Astrocyte of the spinal cord (primary cell): ENCODE data around the gene SLIT3.

ENCODE experiments used
- DNase-seq: peaks from one replicate; pipeline ENCODE4 v3.0.0; 2011; ENCODE audit warnings: low read depth, low spot score
- H3K4me3 ChIP-seq: 2 replicates; pipeline ENCODE4 v1.5.1; 2011; ENCODE audit warnings: low read depth, mild to moderate bottlenecking, low read length, moderate library complexity
- in situ Hi-C: cut with HindIII; loops from 2 replicates; pipeline ENCODE4 v1.10.0; 2017; ENCODE audit warnings: low sequenced_read_pairs
- TF ChIP-seq, protein P1 (sequence below): IDR thresholded peaks from 2 replicates; pipeline ENCODE4 v1.5.1; 2012; ENCODE audit warnings: low read depth, mild to moderate bottlenecking, low read length, inconsistent platforms

The SLIT3 gene

DNA sequence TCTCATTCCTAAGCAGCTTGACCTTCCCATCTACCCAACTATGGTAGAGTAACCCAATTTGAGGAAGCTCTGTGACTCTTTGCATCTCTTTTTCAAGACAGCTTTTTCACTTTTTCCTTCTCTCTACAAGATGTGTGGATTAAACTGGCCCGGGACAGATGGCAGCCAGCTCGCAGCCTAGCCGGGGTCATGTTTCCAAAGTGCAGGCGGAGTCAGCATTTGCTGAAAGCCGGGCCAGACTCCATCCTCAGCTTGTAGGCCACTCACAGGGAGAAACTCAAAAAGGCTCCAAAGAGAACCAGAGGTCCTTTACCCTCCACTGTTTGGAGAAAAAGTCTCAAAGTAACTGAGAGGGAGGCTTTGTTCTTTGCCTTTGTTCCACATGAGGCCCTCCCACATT, 435.0 kb downstream of the SLIT3 start:
- in situ Hi-C loops = no loop called here
- no peak overlapping the region for H3K4me3 ChIP-seq
- TF ChIP-seq, protein P1, sequence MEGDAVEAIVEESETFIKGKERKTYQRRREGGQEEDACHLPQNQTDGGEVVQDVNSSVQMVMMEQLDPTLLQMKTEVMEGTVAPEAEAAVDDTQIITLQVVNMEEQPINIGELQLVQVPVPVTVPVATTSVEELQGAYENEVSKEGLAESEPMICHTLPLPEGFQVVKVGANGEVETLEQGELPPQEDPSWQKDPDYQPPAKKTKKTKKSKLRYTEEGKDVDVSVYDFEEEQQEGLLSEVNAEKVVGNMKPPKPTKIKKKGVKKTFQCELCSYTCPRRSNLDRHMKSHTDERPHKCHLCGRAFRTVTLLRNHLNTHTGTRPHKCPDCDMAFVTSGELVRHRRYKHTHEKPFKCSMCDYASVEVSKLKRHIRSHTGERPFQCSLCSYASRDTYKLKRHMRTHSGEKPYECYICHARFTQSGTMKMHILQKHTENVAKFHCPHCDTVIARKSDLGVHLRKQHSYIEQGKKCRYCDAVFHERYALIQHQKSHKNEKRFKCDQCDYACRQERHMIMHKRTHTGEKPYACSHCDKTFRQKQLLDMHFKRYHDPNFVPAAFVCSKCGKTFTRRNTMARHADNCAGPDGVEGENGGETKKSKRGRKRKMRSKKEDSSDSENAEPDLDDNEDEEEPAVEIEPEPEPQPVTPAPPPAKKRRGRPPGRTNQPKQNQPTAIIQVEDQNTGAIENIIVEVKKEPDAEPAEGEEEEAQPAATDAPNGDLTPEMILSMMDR = no peak
- no peak for DNase-seq

- H3K4me3 ChIP-seq = no peak overlapping the region
- in situ Hi-C loops = no loop called here
- no peak for DNase-seq
- TF ChIP-seq, protein P1 = no peak
Measured at GRCh38 chr5:168863021-168863420, 437.9 kb downstream of the SLIT3 start.

DNA sequence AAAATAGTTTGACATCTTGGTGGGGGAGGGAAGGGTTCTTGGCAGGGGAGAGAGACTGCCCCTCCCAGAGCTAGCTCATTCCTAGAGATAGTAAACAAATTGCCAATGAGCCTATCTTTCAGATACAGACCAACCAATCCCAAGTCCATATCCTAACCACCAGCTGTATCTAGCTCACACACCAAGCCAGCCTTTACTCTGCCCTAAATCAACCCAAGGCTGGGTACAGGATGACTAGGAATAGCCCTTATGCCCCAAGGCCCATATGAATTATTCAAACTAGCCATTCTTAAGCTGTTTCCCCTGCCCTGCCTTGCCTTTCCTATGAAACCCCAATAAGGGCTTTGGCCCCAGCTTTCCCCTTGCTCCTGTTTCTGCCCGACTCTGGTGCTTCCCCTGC, 440.4 kb downstream of the SLIT3 start:
- H3K4me3 ChIP-seq = no peak overlapping the region
- TF ChIP-seq, protein P1 = no peak
- no peak for DNase-seq
- in situ Hi-C loops = no loop called here

- no peak overlapping the region for H3K4me3 ChIP-seq
- TF ChIP-seq, protein P1 = no peak
- DNase-seq = no peak
- in situ Hi-C loops = no loop called here
Measured at GRCh38 chr5:168860081-168860480, 440.9 kb downstream of the SLIT3 start.

GRCh38 chr5:168859471-168859870, 441.5 kb downstream of the SLIT3 start:
- no peak overlapping the region for H3K4me3 ChIP-seq
- TF ChIP-seq, protein P1 = no peak
- DNase-seq = no peak
- in situ Hi-C loops = no loop called here

GRCh38 chr5:168858994-168859393, 441.9 kb downstream of the SLIT3 start:
- DNase-seq = no peak
- in situ Hi-C loops = no loop called here
- H3K4me3 ChIP-seq = no peak overlapping the region
- TF ChIP-seq, protein P1 = no peak

- TF ChIP-seq, protein P1 = no peak
- DNase-seq = no peak
- no peak overlapping the region for H3K4me3 ChIP-seq
- in situ Hi-C loops = no loop called here
Measured at GRCh38 chr5:168858371-168858770, 442.6 kb downstream of the SLIT3 start.
